HG03139 (cell line): ENCODE results near the gene ARL9.
"Not testable (repeated sequence)": the region's sequence is repeated elsewhere in the genome, so short reads cannot be mapped to it uniquely, and the experiment has no call there.

Experiments
- ATAC-seq: cut with Tn5 transposase; IDR thresholded peaks from one replicate; pipeline ENCODE4 v1.9.1; 2021; ENCODE audit not compliant: unreplicated experiment

ARL9 gene, protein sequence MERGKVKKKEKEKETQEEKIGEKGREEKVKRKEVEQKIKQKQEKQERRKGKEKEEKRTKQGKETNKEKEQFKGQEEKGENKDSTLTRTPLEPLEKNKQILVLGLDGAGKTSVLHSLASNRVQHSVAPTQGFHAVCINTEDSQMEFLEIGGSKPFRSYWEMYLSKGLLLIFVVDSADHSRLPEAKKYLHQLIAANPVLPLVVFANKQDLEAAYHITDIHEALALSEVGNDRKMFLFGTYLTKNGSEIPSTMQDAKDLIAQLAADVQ

DNA sequence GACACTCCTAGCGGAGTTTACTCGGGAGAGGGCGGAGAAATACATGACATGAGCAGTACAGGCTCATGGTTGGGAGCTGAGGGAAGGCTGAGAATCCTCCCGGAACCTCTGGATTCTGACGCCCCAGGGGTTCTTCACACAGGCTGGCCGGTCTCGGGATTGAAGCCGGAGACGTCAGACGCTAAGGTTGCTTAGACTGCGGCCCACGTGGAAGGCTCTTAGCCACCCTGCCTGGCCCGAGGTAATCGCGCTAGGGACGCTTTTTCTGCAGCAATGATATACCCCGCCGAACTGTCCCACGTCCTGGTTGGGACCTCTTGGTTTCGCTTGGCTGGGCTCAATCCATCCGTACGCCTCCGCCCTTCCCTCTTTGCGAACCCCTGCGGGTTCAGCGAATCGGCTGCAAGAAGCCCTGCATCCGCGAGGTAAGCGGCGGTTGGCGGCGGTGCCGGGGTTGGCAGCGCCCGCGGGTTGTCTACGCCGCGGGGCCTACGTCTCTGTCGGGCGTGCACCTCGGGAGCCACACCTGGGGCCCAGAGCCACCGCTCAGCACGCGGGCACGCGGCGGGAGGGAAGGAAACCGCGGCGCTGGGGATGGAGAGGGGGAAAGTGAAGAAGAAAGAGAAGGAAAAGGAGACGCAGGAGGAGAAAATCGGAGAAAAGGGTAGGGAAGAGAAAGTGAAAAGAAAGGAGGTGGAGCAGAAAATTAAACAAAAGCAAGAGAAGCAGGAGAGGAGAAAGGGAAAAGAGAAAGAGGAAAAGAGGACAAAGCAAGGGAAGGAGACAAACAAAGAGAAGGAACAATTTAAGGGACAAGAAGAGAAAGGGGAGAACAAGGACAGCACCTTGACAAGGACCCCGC is at the start of gene ARL9:
TSS of gene ARL9 (plus strand) at position 523 of the 862 bp plus-strand sequence. CDS start at position 595, 72 bp downstream.
- no peak for ATAC-seq

- ATAC-seq = no peak
These were observed 45.5 kb upstream of the ARL9 start for GRCh38 chr4:56460085-56460484.

DNA sequence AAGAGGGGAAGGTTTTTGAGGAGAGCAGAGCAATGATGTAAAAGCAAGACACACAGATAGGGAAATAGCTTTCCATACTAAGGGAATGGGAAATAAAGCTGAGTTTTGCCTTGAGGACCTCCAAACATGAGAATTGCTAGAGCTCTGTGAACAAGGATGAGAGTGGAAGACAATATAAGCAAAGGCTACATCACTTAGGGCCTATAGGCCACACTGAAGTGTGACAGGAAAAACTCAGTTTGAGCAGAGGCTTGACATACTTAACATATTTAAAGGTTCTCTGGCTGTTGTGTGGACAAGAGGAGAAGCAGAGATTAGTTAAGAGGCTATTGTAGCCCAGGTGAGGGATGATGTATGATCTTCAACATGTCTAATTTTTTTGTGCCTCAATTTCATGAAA is 43.4 kb upstream of the ARL9 start:
- no peak for ATAC-seq

DNA sequence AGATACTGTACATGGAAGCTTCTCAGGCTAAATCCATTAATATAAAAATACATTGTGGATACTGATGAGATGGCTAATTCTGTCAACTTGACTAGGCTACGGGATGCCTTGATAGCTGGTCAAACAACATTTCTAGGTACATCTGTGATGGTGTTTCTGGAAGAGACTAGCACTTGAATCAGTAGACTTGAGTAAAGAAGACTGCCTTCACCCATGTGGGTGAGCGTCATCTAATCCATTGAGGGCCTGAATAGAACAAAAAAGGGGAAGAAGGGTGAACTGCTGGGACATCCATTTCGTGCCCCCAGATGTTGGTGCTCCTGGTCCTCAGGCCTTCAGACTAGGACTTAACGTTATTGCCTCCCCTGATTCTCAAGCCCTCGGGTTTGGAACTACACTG is 41.9 kb upstream of the ARL9 start:
- ATAC-seq = no peak

GRCh38 chr4:56464581-56464980 is 41.0 kb upstream of the ARL9 start:
- ATAC-seq = no peak

GRCh38 chr4:56465599-56466295 is 39.8 kb upstream of the ARL9 start:
- ATAC-seq = no peak

DNA sequence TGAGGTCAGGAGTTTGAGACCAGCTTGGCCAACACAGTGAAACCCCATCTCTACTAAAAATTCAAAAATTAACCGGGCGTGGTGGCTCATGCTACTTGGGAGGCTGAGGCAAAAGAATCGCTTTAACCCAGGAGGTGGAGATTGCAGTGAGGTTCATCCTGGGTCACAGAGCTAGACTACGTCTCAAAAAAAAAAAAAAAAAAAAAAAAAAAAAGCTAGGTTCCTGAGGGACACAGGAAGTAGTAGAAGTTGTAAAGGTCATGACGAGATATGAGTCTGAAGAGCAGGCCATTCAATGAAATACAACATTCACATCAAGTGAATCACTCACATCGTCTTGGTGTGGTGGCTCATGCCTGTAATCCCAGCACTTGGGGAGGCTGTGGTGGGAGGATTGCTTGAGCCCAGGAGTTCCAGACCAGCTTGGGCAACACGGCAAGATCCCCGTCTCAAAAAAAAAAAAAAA is 39.3 kb upstream of the ARL9 start:
- ATAC-seq = not testable (repeated sequence)

DNA sequence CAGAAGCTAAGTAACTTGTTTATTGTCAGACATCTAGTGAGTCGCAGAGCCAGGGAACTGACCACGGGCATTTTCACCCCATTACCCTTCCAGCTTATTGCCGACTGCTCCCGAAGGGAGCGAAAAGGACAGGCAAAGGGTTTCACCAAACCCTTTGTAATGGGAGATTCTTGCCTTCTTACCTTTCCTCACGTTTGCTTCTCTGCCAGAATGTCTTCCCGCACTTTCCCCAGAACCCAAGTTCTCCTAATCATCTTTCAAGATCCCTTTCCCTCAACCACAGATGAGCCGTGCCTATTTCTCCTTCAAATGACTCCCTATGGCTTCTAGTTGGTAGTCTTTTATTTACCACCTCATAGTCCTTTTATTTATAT is 38.7 kb upstream of the ARL9 start:
- ATAC-seq = no peak

GRCh38 chr4:56467284-56468096 is 38.1 kb upstream of the ARL9 start, which contains the start of gene SRP72:
SRP72 (plus strand) TSS chr4:56467617; CDS start chr4:56467636, 19 bp downstream.
- ATAC-seq = peak; percentile 93

DNA sequence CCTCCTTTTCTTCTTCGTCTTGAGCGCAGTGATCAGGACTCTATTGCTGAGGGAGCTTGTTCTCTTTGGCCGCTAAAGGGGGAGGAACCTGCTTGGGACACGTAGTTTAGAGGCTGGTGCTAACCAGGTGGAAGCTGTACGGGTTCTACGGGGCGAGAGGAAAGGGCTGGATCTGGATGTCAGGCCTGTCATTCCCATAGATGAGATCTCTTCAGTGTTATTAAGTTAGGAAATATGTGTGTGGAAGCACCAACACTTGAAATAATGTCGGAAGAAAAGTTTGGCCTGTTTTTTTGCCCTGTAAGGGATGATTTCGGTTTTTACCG is 37.5 kb upstream of the ARL9 start:
- peak; percentile 28 for ATAC-seq

GRCh38 chr4:56469489-56470210 is 35.9 kb upstream of the ARL9 start:
- ATAC-seq = no peak

DNA sequence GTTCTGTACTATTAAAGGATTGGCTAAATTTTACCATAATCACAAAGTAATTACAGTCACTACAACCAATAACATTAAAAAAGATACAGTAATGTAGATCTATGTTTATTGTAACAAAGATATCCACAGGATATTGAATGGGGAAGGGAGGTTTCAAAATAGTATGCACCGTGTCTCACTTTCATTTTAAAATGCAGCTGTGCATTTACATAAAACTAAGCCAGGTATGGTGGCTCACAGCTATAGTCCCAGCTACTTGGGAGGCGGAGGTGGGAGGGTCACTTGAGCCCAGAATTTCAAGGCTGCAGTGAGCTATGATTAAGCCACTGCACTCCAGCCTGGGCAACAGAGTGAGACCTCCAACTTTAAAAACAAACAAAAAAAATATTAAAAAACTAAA is 29.7 kb upstream of the ARL9 start:
- ATAC-seq = no peak

- no peak for ATAC-seq
These were observed 28.3 kb upstream of the ARL9 start for GRCh38 chr4:56477192-56477702.

GRCh38 chr4:56480691-56481090 is 24.9 kb upstream of the ARL9 start:
- no peak for ATAC-seq

GRCh38 chr4:56496241-56496640 is 9.3 kb upstream of the ARL9 start:
- no peak for ATAC-seq

DNA sequence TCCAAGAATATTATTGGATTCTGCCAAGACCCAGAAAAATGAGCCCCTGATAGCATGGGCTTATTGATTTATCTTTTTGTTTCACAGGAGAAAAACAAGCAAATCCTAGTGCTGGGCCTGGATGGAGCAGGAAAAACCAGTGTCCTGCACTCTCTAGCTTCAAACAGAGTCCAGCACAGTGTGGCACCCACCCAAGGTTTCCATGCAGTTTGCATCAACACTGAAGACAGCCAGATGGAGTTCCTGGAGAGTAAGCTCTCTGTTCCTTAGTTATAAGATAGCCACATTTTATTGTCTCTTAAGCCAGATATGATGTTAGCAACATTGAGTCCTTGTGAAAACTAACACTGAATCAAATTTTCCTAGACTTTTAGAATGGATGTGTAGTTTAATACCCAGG is 5.5 kb downstream of the ARL9 start:
- no peak for ATAC-seq

GRCh38 chr4:56512166-56512565 is 6.6 kb downstream of the ARL9 start:
- ATAC-seq = no peak

GRCh38 chr4:56513517-56513916 is 7.9 kb downstream of the ARL9 start:
- ATAC-seq = no peak

- peak; percentile 99 for ATAC-seq
These were observed 24.9 kb downstream of the ARL9 start for GRCh38 chr4:56530269-56531148.
